HL-60 (cell line): Measurements from ENCODE around the gene AKR1B15.
A peak's percentile ranks its signal among the peaks of the same experiment; 100 is the strongest.

ENCODE experiments used
- DNase-seq, 2 experiments: peaks; one replicate each; pipeline ENCODE4 v3.0.0-alpha.2; 2010 to 2020; ENCODE audit warnings: low read depth in 1 of 2, low spot score in 1 of 2
- H3K27ac ChIP-seq: fragments of 250-450 bp; sonication (Bioruptor Pico); replicated peaks from 2 replicates; pipeline ENCODE4 v1.5.1; 2020; ENCODE audit warnings: mild to moderate bottlenecking, moderate library complexity
- H3K27me3 ChIP-seq: fragments of 250-450 bp; sonication (Bioruptor Pico); 2 replicates; pipeline ENCODE4 v1.5.1; 2021; ENCODE audit warnings: mild to moderate bottlenecking, moderate library complexity; ENCODE audit not compliant: insufficient read depth, poor library complexity, severe bottlenecking
- H3K4me3 ChIP-seq: replicated peaks from 2 replicates; pipeline ENCODE4 v1.5.1; 2011; ENCODE audit warnings: mild to moderate bottlenecking, control low read depth, low read length; ENCODE audit not compliant: insufficient read depth
- GABPA ChIP-seq: IDR thresholded peaks from 2 replicates; pipeline ENCODE4 v1.6.1; 2012; ENCODE audit warnings: low read depth
- POLR2AphosphoS5 ChIP-seq: IDR thresholded peaks from 2 replicates; pipeline ENCODE4 v1.6.1; 2012; ENCODE audit warnings: low read depth
- SPI1 ChIP-seq: IDR thresholded peaks from 2 replicates; pipeline ENCODE4 v1.6.1; 2012; ENCODE audit warnings: low read depth, mild to moderate bottlenecking, borderline replicate concordance
- long read RNA-seq: library from polyadenylated mRNA; unstranded; transcript quantifications from one replicate; pipeline ENCODE4 v2.0.0, GENCODE V29; 2020
- TF ChIP-seq, protein P1 (sequence below): IDR thresholded peaks from 2 replicates; pipeline ENCODE4 v1.6.1; 2012; ENCODE audit warnings: low read depth; ENCODE audit not compliant: insufficient replicate concordance
- TF ChIP-seq, protein P2 (sequence below): IDR thresholded peaks from one replicate; pipeline ENCODE4 v1.5.1; 2011; ENCODE audit warnings: low read length, control low read depth, inconsistent platforms; ENCODE audit not compliant: insufficient read depth

The AKR1B15 gene
- long read RNA-seq: 0 reads

DNA sequence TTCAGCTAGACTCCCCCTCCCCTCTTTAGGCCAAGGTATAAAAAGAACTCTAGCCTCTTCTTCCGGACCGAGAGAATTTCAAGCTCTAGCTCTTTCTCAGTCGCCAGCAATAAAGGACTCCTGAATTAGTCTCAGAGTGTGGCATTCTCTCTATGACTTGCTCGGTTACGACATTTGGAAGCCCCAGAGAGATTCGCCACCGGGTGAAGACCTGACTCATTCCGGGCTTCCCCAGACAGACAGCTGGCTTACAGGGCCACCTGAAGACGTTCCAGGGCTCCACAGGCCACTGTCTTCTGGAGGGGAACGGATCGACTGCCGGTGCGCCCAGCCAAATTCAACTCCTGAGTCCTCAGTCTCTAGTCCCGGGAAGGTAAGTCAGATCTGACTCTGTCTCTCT lies at the start of gene AKR1B15:
Gene AKR1B15, plus strand, starts transcription at position 234 of the 400 bp plus-strand sequence. CDS start 15,510 bp downstream, outside the sequence.
- DNase-seq: peak in 1 of 2 experiments; percentile 3
- no peaks in the 10 kb centered on the region for H3K27me3 ChIP-seq
- TF ChIP-seq GABPA (no peak), SPI1 (no peak), POLR2AphosphoS5 (no peak)
- TF ChIP-seq, protein P1, sequence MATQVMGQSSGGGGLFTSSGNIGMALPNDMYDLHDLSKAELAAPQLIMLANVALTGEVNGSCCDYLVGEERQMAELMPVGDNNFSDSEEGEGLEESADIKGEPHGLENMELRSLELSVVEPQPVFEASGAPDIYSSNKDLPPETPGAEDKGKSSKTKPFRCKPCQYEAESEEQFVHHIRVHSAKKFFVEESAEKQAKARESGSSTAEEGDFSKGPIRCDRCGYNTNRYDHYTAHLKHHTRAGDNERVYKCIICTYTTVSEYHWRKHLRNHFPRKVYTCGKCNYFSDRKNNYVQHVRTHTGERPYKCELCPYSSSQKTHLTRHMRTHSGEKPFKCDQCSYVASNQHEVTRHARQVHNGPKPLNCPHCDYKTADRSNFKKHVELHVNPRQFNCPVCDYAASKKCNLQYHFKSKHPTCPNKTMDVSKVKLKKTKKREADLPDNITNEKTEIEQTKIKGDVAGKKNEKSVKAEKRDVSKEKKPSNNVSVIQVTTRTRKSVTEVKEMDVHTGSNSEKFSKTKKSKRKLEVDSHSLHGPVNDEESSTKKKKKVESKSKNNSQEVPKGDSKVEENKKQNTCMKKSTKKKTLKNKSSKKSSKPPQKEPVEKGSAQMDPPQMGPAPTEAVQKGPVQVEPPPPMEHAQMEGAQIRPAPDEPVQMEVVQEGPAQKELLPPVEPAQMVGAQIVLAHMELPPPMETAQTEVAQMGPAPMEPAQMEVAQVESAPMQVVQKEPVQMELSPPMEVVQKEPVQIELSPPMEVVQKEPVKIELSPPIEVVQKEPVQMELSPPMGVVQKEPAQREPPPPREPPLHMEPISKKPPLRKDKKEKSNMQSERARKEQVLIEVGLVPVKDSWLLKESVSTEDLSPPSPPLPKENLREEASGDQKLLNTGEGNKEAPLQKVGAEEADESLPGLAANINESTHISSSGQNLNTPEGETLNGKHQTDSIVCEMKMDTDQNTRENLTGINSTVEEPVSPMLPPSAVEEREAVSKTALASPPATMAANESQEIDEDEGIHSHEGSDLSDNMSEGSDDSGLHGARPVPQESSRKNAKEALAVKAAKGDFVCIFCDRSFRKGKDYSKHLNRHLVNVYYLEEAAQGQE: no peak
- TF ChIP-seq, protein P2, sequence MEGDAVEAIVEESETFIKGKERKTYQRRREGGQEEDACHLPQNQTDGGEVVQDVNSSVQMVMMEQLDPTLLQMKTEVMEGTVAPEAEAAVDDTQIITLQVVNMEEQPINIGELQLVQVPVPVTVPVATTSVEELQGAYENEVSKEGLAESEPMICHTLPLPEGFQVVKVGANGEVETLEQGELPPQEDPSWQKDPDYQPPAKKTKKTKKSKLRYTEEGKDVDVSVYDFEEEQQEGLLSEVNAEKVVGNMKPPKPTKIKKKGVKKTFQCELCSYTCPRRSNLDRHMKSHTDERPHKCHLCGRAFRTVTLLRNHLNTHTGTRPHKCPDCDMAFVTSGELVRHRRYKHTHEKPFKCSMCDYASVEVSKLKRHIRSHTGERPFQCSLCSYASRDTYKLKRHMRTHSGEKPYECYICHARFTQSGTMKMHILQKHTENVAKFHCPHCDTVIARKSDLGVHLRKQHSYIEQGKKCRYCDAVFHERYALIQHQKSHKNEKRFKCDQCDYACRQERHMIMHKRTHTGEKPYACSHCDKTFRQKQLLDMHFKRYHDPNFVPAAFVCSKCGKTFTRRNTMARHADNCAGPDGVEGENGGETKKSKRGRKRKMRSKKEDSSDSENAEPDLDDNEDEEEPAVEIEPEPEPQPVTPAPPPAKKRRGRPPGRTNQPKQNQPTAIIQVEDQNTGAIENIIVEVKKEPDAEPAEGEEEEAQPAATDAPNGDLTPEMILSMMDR: no peak
- H3K4me3 ChIP-seq: no peak within 1 kb of the TSS
- no peak within 1 kb of the TSS for H3K27ac ChIP-seq

DNA sequence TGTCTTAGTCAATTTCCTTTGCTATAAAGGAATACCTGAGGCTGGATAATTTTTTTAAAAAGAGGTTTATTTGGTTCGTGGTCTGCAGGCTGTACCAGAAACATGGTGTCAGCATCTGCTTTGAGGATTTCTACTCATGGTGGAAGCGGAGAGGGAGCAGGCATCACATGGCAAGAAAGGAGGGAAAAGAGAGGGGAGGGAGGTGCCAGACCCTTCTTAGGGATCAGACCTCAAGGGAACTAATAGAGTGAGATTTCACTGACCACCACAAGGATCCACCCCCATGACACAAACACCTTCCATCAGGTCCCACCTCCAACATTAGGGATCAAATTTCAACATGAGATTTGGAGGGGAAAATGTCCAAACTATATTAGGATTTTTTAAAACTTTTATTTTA lies 48.5 kb upstream of the AKR1B15 start:
- TF ChIP-seq SPI1 (no peak), POLR2AphosphoS5 (no peak), GABPA (no peak)
- TF ChIP-seq, protein P1: no peak
- TF ChIP-seq, protein P2: no peak
- no peaks in the 10 kb centered on the region for H3K27me3 ChIP-seq
- H3K27ac ChIP-seq: no peak overlapping the region
- DNase-seq: no peak
- H3K4me3 ChIP-seq: no peak overlapping the region

GRCh38 chr7:134500982-134501381 lies 47.9 kb upstream of the AKR1B15 start:
- DNase-seq: no peak
- no peak for TF ChIP-seq SPI1
- H3K27me3 ChIP-seq: no peaks in the 10 kb centered on the region

GRCh38 chr7:134502463-134503371 lies 46.2 kb upstream of the AKR1B15 start:
- peak; percentile 36 to 56 for DNase-seq
- Histone ChIP-seq H3K27me3 (no peaks in the 10 kb centered on the region), H3K4me3 (no peak overlapping the region), H3K27ac (no peak overlapping the region)
- TF ChIP-seq, protein P2: no peak
- TF ChIP-seq, protein P1: no peak
- TF ChIP-seq GABPA (no peak), POLR2AphosphoS5 (no peak), SPI1 (no peak)

More at GRCh38 chr7:134500982-134501381, 47.9 kb upstream of the AKR1B15 start:
- no peak overlapping the region for H3K27ac ChIP-seq
- H3K4me3 ChIP-seq: no peak overlapping the region
